Endothelial cell of umbilical vein (primary cell): Measurements from ENCODE around the gene ESPNL.

ENCODE experiments used
- EZH2 ChIP-seq: IDR thresholded peaks from 2 replicates; pipeline ENCODE4 v1.6.1; 2012; ENCODE audit warnings: borderline replicate concordance, low read depth, mild to moderate bottlenecking, moderate library complexity, low read length, inconsistent platforms; ENCODE audit not compliant: severe bottlenecking
- POLR2A ChIP-seq: IDR thresholded peaks from 2 replicates; pipeline ENCODE4 v1.6.1; 2012; ENCODE audit warnings: low read depth, mild to moderate bottlenecking, control low read depth, low read length
- TF ChIP-seq, protein P1 (sequence below), 2 donors: IDR thresholded peaks; 1 replicate in 1 of 2; 2 replicates in 1 of 2; pipeline ENCODE4 v1.5.1; 2011; ENCODE audit warnings: low read length in 2 of 2, mild to moderate bottlenecking in 2 of 2, moderate library complexity in 2 of 2, control low read depth in 1 of 2, inconsistent platforms in 1 of 2, low read depth in 1 of 2; ENCODE audit not compliant: insufficient read depth in 1 of 2; ENCODE audit errors: extremely low read depth in 1 of 2

DNA sequence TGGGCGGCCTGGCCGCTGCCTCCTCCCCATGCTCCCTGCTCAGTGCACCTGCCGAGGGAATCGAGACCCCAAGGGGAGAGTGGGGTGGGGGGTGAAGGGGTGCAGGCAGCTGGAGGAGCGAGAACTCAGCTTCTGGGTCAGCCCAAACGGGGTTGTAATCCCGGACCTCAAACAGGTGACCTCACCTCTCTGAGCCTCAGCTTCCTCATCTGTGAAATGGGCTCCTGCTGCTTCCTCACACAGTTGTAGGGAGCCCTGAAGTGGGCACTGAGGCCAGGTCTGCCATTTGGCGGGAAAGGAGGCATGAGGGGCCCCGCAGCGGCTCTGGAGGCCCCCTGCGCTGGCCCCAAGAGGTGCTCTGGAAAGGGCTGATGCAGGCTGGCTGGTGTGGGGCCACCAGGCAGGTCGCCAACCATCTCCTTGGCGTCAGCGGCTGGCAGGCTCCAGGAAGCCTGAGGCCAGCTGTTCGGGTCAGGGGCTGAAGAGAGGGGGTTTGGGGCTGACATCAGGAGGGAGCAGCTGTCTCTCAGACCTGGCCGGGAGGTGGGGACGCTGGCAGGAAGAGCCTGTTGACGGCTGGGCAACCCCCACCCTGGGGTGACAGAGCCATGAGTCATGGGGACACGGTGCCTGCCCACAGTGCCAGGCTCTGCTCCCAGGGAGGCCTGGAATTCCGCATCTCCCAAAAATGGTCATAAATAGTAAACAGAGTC is 43.3 kb downstream of the ESPNL start:
- TF ChIP-seq EZH2 = no peak
- TF ChIP-seq, protein P1, sequence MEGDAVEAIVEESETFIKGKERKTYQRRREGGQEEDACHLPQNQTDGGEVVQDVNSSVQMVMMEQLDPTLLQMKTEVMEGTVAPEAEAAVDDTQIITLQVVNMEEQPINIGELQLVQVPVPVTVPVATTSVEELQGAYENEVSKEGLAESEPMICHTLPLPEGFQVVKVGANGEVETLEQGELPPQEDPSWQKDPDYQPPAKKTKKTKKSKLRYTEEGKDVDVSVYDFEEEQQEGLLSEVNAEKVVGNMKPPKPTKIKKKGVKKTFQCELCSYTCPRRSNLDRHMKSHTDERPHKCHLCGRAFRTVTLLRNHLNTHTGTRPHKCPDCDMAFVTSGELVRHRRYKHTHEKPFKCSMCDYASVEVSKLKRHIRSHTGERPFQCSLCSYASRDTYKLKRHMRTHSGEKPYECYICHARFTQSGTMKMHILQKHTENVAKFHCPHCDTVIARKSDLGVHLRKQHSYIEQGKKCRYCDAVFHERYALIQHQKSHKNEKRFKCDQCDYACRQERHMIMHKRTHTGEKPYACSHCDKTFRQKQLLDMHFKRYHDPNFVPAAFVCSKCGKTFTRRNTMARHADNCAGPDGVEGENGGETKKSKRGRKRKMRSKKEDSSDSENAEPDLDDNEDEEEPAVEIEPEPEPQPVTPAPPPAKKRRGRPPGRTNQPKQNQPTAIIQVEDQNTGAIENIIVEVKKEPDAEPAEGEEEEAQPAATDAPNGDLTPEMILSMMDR (IDR thresholded peaks at IDR 0.05; ENCODE audit: extremely low read depth in 1 of 2, insufficient read depth in 1 of 2, low read depth in 1 of 2, low read length in 2 of 2) = no peak
- TF ChIP-seq POLR2A = no peak
